ENCODE measurements around the gene PIGV.

PIGV gene

GRCh38 chr1:26786437-26787380 is 1.0 kb upstream of the PIGV start:
- no peak for TF ChIP-seq CTCF (IDR thresholded peaks at IDR 0.05; ENCODE audit: insufficient read depth, low read depth, low read length, missing control alignments)
- peak; percentile 76 for DNase-seq (ENCODE audit: low read depth)
- peak overlapping the region; percentile 88 for H3K4me3 ChIP-seq (ENCODE audit: low read depth, low read length)

- DNase-seq (ENCODE audit: low read depth): peak; percentile 90
- peak overlapping the region; percentile 88 for H3K4me3 ChIP-seq (ENCODE audit: low read depth, low read length)
- TF ChIP-seq CTCF (IDR thresholded peaks at IDR 0.05; ENCODE audit: insufficient read depth, low read depth, low read length, missing control alignments): peak; percentile 2
Measured at GRCh38 chr1:26787381-26787705, 407 bp upstream of the PIGV start.

GRCh38 chr1:26788515-26788785 is 700 bp downstream of the PIGV start:
- no peak for DNase-seq (ENCODE audit: low read depth)
- TF ChIP-seq CTCF (IDR thresholded peaks at IDR 0.05; ENCODE audit: insufficient read depth, low read depth, low read length, missing control alignments): no peak
- H3K4me3 ChIP-seq (ENCODE audit: low read depth, low read length): peak overlapping the region; percentile 88

DNA sequence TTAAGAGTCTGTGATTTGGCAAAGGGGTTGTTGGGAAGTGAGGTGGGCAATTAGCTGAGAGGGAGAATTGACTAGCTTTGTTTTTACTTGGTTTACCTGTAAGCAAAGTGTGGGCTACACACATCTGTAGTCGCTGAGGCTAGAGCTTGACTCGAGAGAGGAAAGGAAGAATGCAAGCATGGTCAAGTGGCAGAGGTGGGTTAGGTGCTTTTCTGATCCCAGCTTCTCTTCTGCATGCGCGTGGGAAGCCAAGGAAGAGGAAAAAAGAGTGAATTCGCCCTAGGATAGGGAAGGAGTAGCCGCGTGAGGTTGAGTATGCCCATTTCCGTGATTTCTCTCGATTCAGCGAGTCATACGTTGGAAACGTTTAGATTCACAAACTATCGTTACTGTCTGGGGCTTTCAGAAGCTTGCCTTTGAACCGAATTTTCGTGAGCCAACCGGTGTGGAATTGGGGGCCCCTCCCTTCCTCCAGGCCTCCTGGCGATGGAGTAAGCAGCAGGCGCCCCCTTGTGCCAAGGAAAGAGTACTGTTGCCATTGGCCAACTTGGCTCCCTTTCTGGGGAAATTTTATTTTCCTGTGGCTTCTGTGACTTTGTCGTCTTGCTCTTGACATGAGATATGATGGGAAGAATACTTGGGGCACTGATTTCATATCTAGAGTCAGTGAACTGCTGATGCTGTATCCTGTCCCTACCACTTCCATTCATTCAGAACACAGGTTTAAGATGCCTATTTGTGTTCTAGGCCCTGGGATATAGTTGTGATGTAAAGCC is 1.3 kb downstream of the PIGV start:
- H3K4me3 ChIP-seq (ENCODE audit: low read depth, low read length): peak overlapping the region; percentile 88
- peak; percentile 94 for DNase-seq (ENCODE audit: low read depth)
- TF ChIP-seq CTCF (IDR thresholded peaks at IDR 0.05; ENCODE audit: insufficient read depth, low read depth, low read length, missing control alignments): peak; percentile 94

GRCh38 chr1:26789612-26789865 is 1.8 kb downstream of the PIGV start:
- no peak overlapping the region for H3K4me3 ChIP-seq (ENCODE audit: low read depth, low read length)
- TF ChIP-seq CTCF (IDR thresholded peaks at IDR 0.05; ENCODE audit: insufficient read depth, low read depth, low read length, missing control alignments): no peak
- no peak for DNase-seq (ENCODE audit: low read depth)

DNA sequence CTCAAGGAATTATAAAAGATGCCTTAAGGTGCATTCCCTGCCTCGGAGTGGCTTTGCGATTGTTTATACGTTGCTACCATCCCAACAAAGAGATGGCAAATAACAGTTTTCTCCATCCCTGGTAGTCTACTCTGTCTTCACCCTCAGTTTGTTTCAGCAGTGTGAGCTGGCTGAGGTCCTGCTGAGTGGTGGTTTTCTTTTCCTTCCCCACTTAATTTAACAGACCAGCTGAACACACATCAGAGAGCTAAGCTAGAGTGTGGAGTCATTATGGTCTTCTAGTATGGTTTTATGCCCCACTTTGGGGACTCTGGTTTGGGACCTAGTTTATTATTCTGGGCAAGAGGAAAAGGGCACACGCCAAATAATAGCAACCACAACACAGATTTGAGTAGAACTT is 2.2 kb downstream of the PIGV start:
- no peak for TF ChIP-seq CTCF (IDR thresholded peaks at IDR 0.05; ENCODE audit: insufficient read depth, low read depth, low read length, missing control alignments)
- no peak overlapping the region for H3K4me3 ChIP-seq (ENCODE audit: low read depth, low read length)
- DNase-seq (ENCODE audit: low read depth): peak; percentile 17

All from GM12865 (cell line).